ENCODE measurements around the gene NUP133. TPM values are rescaled to one million over a fixed set of nuclear protein-coding genes. Genes with fewer than 3 reads are reported as not detected.
"Not testable (repeated sequence)": the region's sequence is repeated elsewhere in the genome, so short reads cannot be mapped to it uniquely, and the experiment has no call there.

Gene NUP133
- total RNA-seq, 3 donors from 2014 or later = 49.8 to 62.5 (median 56.7) TPM

- Mint-ChIP-seq H3K9me3 (no peaks in the 10 kb centered on the region), H3K36me3 (ENCODE audit: insufficient read depth) (no peaks in the 10 kb centered on the region), H3K27me3 (ENCODE audit: low read depth) (peaks cover 76% of the 10 kb centered on the region), H3K4me3 (peak overlapping the region; percentile 80), H3K4me1 (ENCODE audit: low read depth) (peaks cover 18% of the 10 kb centered on the region)
- DNase-seq (no peak), ATAC-seq (no peak)
Observed at GRCh38 chr1:229431284-229432115, 76.6 kb downstream of the NUP133 start.

GRCh38 chr1:229430761-229431283, 77.3 kb downstream of the NUP133 start:
- Mint-ChIP-seq H3K4me3 (peak overlapping the region; percentile 80), H3K36me3 (ENCODE audit: insufficient read depth) (no peaks in the 10 kb centered on the region), H3K9me3 (no peaks in the 10 kb centered on the region), H3K27me3 (ENCODE audit: low read depth) (peaks cover 81% of the 10 kb centered on the region), H3K4me1 (ENCODE audit: low read depth) (peaks cover 18% of the 10 kb centered on the region)
- DNase-seq = no peak
- peak; percentile 49 to 51 for ATAC-seq

DNA sequence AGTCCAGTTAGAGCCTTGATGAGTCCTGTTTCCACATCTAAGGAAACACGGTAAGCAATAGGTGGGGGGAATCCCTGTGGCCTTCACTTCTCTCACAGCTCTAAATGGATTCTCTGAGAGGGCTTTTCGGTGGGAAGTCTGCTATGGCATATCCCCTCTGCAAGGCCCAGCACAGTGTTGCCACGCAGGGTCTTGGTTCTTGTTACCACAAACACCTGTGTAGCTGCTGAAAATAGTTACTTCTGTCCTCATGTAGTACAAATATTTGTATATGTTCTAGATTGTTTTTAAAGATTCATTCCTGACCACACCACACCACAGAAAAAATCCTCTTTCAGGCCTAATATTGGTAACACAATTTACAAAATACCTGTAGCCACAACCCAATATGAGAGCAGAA, 79.9 kb downstream of the NUP133 start:
- DNase-seq (no peak), ATAC-seq (no peak)
- H3K36me3 Mint-ChIP-seq (ENCODE audit: insufficient read depth) = no peaks in the 10 kb centered on the region
- H3K9me3 Mint-ChIP-seq = peaks cover 6% of the 10 kb centered on the region
- peaks cover 17% of the 10 kb centered on the region for H3K4me1 Mint-ChIP-seq (ENCODE audit: low read depth)
- peaks cover 77% of the 10 kb centered on the region for H3K27me3 Mint-ChIP-seq (ENCODE audit: low read depth)
- no peak overlapping the region for H3K4me3 Mint-ChIP-seq

DNA sequence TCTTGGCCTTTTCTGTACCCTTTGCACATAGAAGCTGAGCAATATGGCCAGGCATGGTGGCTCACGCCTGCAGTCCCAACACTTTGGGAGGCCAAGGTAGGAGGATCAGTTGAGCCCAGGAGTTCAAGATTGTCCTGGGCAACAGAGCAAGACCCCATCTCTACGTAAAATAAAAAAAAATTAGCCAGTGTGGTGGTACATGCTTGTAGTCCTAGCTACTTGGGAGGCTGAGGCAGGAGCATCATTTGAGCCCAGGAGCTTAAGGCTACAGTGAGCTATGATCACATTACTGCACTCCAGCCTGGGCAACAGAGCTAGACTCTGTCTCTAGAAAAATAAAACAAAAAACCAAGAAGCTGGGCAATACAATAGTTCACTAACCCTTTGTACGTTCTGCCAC, 80.6 kb downstream of the NUP133 start:
- no peak for DNase-seq
- H3K27me3 Mint-ChIP-seq (ENCODE audit: low read depth) = peaks cover 74% of the 10 kb centered on the region
- no peaks in the 10 kb centered on the region for H3K36me3 Mint-ChIP-seq (ENCODE audit: insufficient read depth)
- ATAC-seq = no peak
- H3K4me3 Mint-ChIP-seq = no peak overlapping the region
- peaks cover 16% of the 10 kb centered on the region for H3K4me1 Mint-ChIP-seq (ENCODE audit: low read depth)
- peaks cover 11% of the 10 kb centered on the region for H3K9me3 Mint-ChIP-seq

DNA sequence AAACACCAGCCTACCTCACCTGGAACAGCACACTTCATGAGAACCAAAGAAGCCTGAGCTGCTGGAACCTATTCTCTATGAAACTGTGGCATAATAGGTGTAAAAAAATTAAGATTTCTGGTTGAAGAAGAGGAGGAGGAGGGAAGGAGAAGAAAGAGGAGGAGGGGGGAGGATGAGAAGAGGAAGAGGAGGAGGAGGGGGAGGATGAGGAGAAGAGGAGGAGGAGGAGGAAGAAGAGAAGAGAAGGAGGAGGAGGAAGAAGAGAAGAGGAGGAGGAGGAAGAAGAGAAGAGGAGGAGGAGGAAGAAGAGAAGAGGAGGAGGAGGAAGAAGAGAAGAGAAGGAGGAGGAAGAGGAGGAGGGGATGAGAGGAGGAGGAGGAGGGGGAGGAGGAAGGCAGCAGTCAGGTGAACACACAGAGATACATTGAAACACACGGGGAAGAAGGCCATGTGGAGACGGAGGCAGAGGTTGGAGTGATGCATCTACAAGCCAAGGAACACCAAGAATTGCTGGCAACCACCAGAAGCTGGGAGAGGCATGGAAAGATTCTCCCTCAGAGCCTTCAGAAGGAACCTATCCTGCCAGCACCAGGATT, 82.5 kb downstream of the NUP133 start:
- Mint-ChIP-seq H3K4me3 (no peak overlapping the region), H3K36me3 (ENCODE audit: insufficient read depth) (no peaks in the 10 kb centered on the region), H3K9me3 (peaks cover 11% of the 10 kb centered on the region), H3K4me1 (ENCODE audit: low read depth) (no peaks in the 10 kb centered on the region), H3K27me3 (ENCODE audit: low read depth) (peaks cover 61% of the 10 kb centered on the region)
- ATAC-seq (no peak), DNase-seq (no peak)

DNA sequence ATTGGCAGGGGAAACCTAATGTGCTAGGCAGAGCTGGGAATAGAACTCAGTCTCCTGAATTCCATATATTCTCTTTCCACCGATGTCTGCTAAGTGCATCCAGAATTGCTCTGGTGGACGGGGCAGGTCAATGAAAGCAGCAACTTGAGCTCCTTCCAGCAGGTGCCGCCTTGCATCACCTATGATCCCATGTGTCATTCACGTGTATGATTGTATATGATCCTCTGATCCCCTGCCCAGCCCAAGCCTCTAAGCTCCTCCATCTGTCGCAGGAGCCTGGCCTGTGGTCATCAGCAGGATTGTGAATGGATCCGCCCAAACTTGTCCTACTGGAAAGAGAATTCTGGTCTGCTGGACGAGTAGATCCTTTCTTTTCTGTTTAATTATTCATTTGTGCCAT, 87.4 kb downstream of the NUP133 start:
- no peaks in the 10 kb centered on the region for H3K4me1 Mint-ChIP-seq (ENCODE audit: low read depth)
- H3K27me3 Mint-ChIP-seq (ENCODE audit: low read depth) = peaks cover 37% of the 10 kb centered on the region
- DNase-seq (no peak), ATAC-seq (no peak)
- peaks cover 11% of the 10 kb centered on the region for H3K9me3 Mint-ChIP-seq
- H3K4me3 Mint-ChIP-seq = no peak overlapping the region
- no peaks in the 10 kb centered on the region for H3K36me3 Mint-ChIP-seq (ENCODE audit: insufficient read depth)

GRCh38 chr1:229420224-229420623, 87.9 kb downstream of the NUP133 start:
- no peaks in the 10 kb centered on the region for H3K4me1 Mint-ChIP-seq (ENCODE audit: low read depth)
- no peaks in the 10 kb centered on the region for H3K36me3 Mint-ChIP-seq (ENCODE audit: insufficient read depth)

DNA sequence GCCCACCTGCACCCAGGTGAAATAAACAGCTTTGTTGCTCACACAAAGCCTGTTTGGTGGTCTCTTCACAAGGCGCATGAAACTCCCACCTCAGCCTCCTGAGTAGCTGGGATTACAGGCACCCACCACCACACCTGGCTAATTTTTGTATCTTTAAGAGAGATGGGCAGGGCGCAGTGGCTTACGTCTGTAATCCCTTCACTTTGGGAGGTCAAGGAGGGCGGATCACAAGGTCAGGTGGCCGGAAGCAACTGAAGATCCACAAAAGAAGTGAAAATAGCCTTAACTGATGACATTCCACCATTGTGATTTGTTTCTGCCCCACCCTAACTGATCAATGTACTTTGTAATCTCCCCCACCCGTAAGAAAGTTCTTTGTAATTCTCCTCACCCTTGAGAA, 89.6 kb downstream of the NUP133 start:
- not testable (repeated sequence) for H3K4me1 Mint-ChIP-seq (ENCODE audit: low read depth); H3K4me3 Mint-ChIP-seq
- peaks cover 23% of the 10 kb centered on the region for H3K27me3 Mint-ChIP-seq (ENCODE audit: low read depth)

More at GRCh38 chr1:229420224-229420623, 87.9 kb downstream of the NUP133 start:
- Mint-ChIP-seq H3K9me3 (peaks cover 11% of the 10 kb centered on the region), H3K4me3 (no peak overlapping the region), H3K27me3 (ENCODE audit: low read depth) (peaks cover 33% of the 10 kb centered on the region)
- no peak for DNase-seq
- ATAC-seq = no peak

DNA sequence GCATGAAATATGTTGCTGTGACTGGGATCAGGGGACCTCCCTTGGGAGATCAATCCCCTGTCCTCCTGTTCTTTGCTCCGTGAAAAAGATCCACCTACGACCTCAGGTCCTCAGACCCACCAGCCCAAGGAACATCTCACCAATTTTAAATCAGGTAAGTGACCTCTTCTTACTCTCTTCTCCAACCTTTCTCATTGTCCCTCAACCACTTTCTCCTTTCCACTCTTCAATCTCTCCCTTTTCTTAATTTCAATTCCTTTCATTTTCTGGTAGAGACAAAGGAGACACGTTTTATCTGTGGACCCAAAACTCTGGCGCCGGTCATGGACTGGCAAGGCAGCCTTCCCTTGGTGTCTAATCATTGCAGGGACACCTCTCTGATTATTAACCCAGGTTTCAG, 95.3 kb downstream of the NUP133 start:
- H3K4me3 Mint-ChIP-seq; H3K36me3 Mint-ChIP-seq (ENCODE audit: insufficient read depth); DNase-seq; H3K9me3 Mint-ChIP-seq; H3K4me1 Mint-ChIP-seq (ENCODE audit: low read depth); ATAC-seq: not testable (repeated sequence)
- peaks cover 33% of the 10 kb centered on the region for H3K27me3 Mint-ChIP-seq (ENCODE audit: low read depth)

More for the DNA sequence above, 89.6 kb downstream of the NUP133 start:
- not testable (repeated sequence) for DNase-seq; ATAC-seq; H3K36me3 Mint-ChIP-seq (ENCODE audit: insufficient read depth); H3K9me3 Mint-ChIP-seq

GRCh38 chr1:229412056-229412455, 96.1 kb downstream of the NUP133 start:
- H3K36me3 Mint-ChIP-seq (ENCODE audit: insufficient read depth) = no peaks in the 10 kb centered on the region
- H3K4me1 Mint-ChIP-seq (ENCODE audit: low read depth) = peaks cover 11% of the 10 kb centered on the region
- DNase-seq = no peak
- H3K9me3 Mint-ChIP-seq = no peaks in the 10 kb centered on the region
- ATAC-seq = no peak
- no peak overlapping the region for H3K4me3 Mint-ChIP-seq
- H3K27me3 Mint-ChIP-seq (ENCODE audit: low read depth) = peaks cover 41% of the 10 kb centered on the region

GRCh38 chr1:229411434-229412055, 96.6 kb downstream of the NUP133 start:
- peaks cover 46% of the 10 kb centered on the region for H3K27me3 Mint-ChIP-seq (ENCODE audit: low read depth)
- no peaks in the 10 kb centered on the region for H3K36me3 Mint-ChIP-seq (ENCODE audit: insufficient read depth)
- ATAC-seq (no peak), DNase-seq (no peak)
- no peaks in the 10 kb centered on the region for H3K9me3 Mint-ChIP-seq
- H3K4me3 Mint-ChIP-seq = no peak overlapping the region
- peaks cover 13% of the 10 kb centered on the region for H3K4me1 Mint-ChIP-seq (ENCODE audit: low read depth)

GRCh38 chr1:229410692-229411433, 97.3 kb downstream of the NUP133 start:
- Mint-ChIP-seq H3K27me3 (ENCODE audit: low read depth) (peaks cover 53% of the 10 kb centered on the region), H3K4me3 (no peak overlapping the region)
- DNase-seq = no peak

DNA sequence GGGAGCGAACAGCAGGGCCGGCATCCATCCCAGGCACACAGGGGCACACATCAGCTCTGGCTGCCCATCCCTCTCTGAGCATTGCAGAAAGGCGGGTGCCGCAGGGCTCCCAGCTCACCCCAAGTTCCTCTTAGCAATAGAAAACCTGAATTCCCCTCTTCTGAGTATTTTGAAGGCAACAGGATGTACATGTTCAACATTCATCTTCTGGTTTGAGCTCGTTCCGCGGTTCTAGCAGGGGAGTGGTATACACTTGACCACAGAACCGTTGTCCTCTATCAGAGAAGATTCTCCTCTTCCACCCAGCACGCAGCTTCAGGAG, 97.8 kb downstream of the NUP133 start:
- peaks cover 13% of the 10 kb centered on the region for H3K4me1 Mint-ChIP-seq (ENCODE audit: low read depth)
- H3K9me3 Mint-ChIP-seq = no peaks in the 10 kb centered on the region
- ATAC-seq = no peak
- H3K4me3 Mint-ChIP-seq = no peak overlapping the region
- no peaks in the 10 kb centered on the region for H3K36me3 Mint-ChIP-seq (ENCODE audit: insufficient read depth)
- H3K27me3 Mint-ChIP-seq (ENCODE audit: low read depth) = peaks cover 58% of the 10 kb centered on the region
- DNase-seq = no peak

More at GRCh38 chr1:229410692-229411433, 97.3 kb downstream of the NUP133 start:
- ATAC-seq = peak; percentile 76
- Mint-ChIP-seq H3K36me3 (ENCODE audit: insufficient read depth) (no peaks in the 10 kb centered on the region), H3K9me3 (no peaks in the 10 kb centered on the region), H3K4me1 (ENCODE audit: low read depth) (peaks cover 13% of the 10 kb centered on the region)
